HG03439 (cell line): ENCODE results near the gene ODC1.
"Not testable (repeated sequence)": the region's sequence is repeated elsewhere in the genome, so short reads cannot be mapped to it uniquely, and the experiment has no call there.

Experiments used
- ATAC-seq: cut with Tn5 transposase; IDR thresholded peaks from one replicate; pipeline ENCODE4 v1.9.1; 2021; ENCODE audit warnings: mild to moderate bottlenecking, moderate library complexity; ENCODE audit not compliant: unreplicated experiment

The ODC1 gene

DNA sequence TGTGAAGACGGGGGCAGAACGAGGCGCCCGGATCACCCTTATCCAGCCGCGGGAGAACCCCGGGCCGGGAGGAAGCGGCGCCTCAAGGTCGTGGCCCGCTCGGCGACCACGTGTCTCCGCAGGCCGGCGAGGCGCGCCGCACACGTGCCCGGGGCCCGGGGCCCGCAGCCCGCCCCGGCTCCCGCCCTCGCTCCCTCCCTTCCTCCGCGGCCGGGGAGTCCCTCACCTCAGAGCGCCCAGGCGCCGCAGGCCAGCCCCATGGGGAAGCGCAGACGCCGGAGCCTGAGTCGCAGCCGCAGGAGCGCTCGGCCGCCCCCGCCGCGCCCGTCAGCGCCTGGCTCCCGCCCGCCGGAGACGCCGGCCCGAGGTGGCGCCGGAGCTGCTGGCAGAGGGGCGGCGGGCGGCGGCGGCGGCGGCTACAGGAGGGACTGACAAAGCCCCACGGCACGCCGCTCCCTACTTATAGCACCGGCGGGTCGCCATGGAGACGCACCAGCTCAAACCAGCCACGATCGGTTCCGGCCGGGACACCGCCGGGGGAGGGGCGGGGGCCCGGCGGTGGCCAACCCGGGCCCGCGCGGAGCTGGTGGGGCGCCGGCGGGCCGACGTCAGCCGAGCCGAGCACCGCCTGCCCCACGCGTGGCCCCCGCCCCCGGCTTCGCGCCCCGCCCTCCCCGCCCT, at the start of gene ODC1:
TSS of gene ODC1 (minus strand) at position 433 of the 681 bp plus-strand sequence. CDS start 3,295 bp downstream, outside the sequence.
- peak; percentile 68 for ATAC-seq

- ATAC-seq, result no peak
These were observed 49.7 kb upstream of the ODC1 start for GRCh38 chr2:10497797-10498251.

GRCh38 chr2:10495988-10496313, 47.8 kb upstream of the ODC1 start:
- ATAC-seq, result no peak

DNA sequence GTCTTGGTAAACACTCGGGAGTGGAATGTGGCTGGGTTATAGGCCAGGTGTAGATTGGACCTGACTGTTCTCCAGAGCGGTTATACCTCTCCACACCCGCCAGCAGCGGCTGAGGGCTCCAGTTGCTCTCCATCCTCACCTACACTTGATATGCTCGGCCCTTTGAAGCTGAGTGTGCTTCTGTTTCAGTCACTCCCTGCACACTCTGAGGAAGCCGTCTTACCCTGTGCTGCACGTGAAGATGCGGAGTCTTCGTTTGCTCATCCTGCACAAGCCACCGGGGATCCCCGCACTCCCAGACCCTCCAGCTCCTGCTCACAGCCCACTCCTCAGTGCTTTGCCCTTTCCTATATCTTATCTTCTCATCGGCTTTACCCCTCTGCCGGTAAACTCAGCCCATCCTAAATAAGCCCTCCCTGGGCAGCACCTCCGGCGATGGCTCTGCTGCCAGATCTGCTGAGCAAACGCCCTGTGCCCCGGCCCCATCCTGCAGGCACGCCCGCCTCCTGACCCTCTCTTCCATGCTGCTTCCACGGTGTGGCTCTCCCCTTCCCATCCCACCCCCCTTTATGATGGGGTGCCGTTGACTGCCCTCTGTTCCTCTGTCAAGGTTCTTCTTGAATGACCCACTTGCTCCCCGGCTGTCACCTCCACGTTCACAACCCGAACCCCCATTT, 47.3 kb upstream of the ODC1 start:
- ATAC-seq, result no peak

- no peak for ATAC-seq
These were observed 46.4 kb upstream of the ODC1 start for GRCh38 chr2:10494351-10495066.

DNA sequence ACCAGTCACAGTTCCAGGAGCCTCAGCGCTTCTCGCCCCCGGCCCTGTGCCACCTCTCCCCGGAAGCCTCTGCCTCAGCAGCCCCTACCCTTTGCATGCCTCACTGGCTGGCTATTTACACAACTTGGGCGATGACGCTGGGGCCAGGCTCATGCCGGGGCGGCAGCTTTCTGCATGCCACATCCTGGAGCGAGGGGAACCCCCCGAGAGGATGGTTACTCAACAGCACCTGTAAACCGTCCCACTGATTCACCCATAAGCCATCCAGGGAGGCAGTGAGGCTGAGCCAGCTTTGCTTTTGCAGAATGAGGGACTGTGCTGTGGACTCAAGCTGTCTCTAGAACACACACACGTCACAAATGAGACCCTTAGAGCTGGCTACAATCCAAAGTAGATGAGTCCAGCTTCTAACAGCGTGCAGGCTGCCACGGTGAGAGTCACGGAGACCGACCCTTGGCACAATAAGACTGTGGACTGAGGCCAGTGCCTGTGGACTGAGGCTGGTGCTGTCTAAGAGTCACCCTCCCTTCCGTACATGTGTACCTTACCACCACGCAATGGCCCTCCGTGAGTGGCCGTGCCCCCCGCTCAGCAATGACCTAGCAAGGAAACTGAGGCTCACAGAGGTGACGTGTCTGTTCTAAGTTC, 45.6 kb upstream of the ODC1 start:
- peak; percentile 90 for ATAC-seq

GRCh38 chr2:10493075-10493633, 45.0 kb upstream of the ODC1 start:
- no peak for ATAC-seq

- ATAC-seq, result no peak
These were observed 42.7 kb upstream of the ODC1 start for GRCh38 chr2:10490806-10491291.

GRCh38 chr2:10489842-10490555, 41.9 kb upstream of the ODC1 start:
- ATAC-seq, result no peak

DNA sequence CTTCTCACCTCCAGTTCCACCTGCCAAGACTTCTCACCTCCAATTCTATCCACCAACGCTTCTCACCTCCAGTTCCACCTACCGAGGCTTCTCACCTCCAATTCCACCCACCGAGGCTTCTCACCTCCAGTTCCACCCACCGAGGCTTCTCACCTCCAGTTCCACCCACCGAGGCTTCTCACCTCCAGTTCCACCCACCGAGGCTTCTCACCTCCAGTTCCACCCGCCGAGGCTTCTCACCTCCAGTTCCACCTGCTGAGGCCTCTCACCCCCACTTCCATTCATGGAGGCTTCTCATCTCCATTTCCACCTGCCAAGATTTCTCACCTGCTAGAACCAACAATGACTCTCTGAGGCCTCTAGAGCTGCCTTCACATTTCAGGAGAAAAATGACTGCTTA, 40.0 kb upstream of the ODC1 start:
- ATAC-seq, result not testable (repeated sequence)

DNA sequence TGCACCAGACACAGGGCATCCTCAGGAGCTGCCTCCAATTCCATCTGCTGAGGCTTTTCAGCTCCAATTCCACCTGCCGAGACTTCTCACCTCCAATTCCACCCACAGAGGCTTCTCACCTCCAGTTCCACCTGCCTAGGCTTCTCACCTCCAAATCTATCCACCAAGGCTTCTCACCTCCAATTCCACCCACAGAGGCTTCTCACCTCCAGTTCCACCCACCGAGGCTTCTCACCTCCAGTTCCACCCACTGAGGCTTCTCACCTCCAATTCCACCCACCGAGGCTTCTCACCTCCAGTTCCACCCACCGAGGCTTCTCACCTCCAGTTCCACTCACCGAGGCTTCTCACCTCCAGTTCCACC, 39.6 kb upstream of the ODC1 start:
- not testable (repeated sequence) for ATAC-seq

DNA sequence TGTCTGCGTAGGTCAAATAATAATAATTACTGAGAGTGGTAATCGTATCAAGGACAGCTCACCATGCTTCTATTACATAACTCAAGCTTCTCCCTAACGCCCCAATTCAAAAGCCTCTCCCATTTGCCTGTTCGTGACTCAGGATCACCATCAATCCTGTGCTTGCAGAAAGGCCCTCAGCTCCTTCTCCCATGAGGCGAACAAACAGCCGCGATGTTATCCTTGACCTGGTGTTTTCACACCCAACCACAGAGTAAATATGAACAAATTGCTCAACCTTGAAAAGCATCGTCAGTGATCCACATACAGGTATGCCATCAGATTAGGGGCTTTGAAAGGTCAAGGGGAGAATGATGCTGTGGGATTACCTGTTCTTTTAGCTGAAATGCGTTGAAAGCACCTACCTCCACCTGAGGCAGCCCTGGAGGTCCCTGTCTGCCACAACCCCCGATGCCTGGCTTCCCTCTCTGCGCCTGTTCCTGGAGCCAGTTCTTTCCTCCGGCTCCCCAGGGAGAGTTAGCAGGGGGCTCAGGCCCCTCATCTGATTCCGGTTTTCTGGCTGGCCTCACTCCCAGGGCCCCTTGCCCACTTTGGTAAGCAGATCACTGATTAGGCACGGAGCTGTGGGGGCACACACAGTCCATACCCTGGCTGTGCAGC, 39.1 kb upstream of the ODC1 start:
- no peak for ATAC-seq

- ATAC-seq, result no peak
These were observed 38.5 kb upstream of the ODC1 start for GRCh38 chr2:10486601-10487079.

- ATAC-seq, result no peak
These were observed 38.0 kb upstream of the ODC1 start for GRCh38 chr2:10486091-10486490.

- no peak for ATAC-seq
These were observed 34.8 kb upstream of the ODC1 start for GRCh38 chr2:10482913-10483312.

DNA sequence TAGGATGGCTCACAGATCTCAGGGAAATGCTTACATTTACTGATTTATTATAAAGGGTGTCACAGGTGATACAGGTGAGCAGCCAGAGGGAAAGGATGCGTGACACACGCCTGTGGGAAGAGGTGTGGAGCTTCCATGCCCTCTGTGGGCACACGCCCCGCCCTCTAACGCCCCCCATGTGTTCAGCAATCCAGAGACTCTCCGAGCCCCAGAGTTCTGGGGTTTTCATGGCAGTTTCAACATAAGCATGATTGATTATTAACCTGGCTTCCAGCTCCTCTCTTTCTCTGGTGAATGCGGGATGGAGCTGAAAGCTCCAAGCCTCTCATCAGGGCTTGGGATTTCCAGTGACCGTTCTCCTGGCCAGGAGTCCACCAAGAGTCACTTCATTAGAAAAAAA, 34.3 kb upstream of the ODC1 start:
- no peak for ATAC-seq

GRCh38 chr2:10481666-10482157, 33.6 kb upstream of the ODC1 start:
- ATAC-seq, result no peak

GRCh38 chr2:10481055-10481665, 33.0 kb upstream of the ODC1 start:
- ATAC-seq, result no peak

- ATAC-seq, result no peak
These were observed 32.3 kb upstream of the ODC1 start for GRCh38 chr2:10480359-10480949.
